HG02981 (cell line): ENCODE data around the gene CELF2.

ENCODE experiments used
- ATAC-seq: cut with Tn5 transposase; IDR thresholded peaks from one replicate; pipeline ENCODE4 v1.9.1; 2021; ENCODE audit warnings: mild to moderate bottlenecking, moderate library complexity; ENCODE audit not compliant: unreplicated experiment

CELF2 gene

DNA sequence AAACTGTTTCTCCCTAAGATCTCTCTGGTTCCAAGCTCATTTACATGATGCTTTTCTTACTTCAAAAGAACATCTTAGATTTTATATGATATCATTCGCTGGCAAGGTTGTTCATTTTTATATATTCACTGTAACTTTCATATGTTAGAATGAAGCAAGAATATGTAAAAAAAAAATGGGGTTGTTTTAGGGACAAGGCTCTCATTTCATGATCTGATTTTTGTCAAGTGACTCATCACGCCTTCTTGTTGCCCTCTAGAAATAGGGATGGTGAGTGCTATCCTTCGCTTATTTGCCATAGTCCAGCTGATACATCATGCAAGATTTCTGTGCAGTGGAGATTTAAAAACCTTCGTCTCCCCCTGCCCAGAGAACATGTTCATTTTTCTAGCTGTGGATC, 14.0 kb upstream of the CELF2 start:
- no peak for ATAC-seq

DNA sequence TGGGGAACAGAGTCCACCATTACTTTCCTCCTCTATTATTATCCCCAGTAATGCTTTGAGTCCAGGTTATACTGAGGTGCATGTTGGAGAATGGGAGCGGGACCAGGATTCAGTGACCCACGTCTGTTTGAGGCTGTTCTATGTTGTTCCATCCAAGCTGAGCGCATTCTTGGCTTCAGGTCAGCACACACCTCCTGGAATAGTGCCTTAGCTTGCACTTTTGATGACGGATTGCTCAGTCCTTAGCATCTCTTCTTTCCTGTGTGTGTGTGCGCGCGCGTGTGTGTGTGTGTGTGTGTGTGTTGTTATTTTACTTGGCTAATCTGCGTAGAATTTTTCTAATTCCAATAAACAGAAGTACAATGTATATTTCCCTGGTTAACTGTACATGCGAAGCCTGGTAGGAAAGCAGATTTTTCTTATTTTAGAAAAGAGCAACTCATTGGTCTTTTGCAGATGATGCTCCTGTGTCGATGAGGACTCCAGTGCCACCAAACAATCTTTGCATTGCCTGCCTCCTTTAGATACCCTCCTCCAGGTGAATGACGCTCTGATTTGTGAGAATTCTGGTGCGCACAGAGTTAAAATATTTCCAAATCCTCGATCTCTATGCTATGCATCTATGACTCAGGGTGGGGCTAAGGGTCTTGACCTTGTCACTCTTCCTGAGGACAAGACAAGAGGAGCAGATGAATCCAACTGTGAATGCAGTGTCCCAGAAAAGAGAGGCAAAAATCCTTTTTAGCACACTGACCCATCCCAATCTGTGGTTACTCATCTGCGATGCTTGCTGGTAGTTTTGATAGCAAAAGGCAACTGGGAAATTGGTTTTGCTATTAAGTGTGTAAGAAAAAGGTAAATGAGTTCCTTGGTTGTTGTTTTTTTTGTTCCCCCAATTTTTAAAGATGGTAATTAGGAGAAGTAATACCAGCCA, 13.3 kb upstream of the CELF2 start:
- ATAC-seq: no peak

DNA sequence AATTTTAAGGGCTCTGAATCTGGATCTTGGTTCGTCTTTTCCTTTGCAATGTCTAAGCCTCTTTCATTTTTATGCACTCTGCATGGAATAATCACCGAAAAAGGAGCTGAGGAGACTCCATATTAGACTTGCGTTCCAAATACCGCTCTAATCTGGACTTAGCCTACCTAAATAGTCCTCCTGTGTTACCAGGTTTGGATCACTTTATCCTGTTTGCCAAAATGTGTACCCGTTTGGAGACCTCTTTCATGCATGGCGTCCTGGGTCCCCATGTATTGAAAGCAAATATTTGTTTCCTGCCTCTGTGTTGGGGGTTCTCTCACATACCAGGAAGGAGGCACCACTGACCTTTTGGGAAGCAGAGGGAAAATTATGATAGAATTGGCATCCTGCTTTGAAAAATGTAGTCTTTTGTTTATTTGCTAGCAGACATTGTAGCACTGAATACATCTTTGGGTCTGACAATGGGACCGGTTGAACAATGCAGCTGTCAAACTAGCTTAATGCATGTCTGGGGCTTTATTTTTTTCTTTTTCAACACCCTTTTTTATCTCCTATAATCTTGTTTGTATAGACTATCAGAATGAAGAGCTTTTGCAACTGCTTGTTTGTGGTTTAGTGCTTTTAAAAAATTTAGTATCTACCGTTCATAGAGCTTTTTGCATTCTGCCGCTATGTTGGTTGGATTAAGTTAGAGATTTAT, 11.8 kb upstream of the CELF2 start:
- ATAC-seq: no peak

DNA sequence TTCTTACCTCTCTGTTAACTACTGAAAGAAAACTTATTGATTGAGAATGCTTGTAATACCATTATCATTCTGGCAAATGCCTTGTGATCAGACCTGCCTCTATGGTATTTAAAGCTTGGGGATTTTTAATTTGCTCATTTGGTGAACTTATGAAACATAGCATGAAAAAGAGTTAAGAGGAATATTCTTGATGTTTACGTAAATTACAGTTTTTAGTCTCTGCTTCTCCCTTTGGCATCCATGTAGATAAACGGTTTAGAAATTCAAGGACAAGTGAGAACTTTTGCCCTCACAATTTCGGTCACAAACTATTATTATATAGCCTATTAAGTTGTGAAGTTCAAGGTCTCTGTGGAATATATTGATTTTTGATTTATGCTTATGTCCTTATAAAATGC, 11.2 kb upstream of the CELF2 start:
- ATAC-seq: no peak

DNA sequence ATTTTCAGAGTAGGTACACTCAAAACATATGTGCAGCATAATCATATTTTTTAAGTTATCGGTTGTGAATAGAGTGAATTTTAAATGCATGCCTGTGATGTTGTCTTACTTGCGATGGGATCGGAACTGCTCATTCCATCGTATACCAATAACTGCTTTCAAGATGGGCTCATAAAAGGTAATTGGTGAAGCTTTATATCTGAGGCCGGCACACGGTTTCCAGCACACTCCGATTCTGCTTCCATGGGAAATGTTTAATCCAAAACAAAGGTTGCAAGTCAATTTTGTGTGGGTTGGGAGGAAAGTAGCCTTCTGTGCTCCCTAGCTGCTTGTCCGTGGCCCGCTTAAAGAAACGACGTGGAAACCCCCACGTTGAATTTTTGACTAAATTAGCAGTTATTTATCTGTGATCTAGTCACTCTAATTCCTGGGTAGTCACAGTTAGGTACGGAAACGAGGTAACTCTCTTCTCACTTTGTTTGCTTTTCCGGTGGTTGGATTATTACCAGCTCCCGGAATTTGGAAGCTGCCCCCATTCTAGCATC, 10.1 kb upstream of the CELF2 start:
- ATAC-seq: no peak

DNA sequence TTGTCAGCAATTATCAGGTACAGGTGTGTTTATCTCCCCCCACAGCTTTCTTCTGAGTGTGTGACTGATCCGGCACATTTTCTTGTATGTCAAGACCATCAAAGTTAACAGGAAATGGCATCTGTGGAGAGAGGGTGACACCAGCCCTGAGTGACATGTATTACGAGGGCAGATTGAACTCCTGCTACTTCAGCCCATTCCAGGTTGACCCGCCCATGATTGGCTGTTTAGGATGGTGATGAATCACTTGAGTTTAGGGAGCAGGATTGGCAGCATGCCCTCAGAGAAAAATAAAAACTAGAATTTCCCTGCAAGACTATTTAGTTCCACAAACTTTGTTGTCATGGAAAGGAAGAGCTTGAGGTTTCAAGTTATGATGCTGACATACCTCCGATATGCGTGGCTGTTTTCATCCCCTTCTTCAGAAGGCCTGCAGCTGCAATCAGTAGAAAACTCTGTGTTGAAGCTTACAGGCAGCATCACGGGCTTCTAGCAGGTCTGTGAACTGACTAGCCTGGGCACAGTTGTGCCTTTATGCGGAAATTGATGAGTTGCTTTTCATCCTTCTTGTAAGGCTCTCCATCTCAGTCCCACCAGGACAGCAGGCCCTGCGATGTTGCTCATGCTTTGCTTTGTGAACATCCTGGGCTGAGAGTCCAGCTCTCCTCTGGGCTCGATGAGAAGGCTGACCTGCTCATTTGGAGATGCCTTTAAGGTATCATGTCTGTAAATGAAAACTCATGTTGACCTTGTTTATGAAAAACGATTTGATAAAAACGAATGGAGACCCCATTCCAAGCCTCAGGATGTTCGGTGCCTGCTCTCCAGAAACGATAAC, 8.0 kb upstream of the CELF2 start:
- ATAC-seq: no peak

DNA sequence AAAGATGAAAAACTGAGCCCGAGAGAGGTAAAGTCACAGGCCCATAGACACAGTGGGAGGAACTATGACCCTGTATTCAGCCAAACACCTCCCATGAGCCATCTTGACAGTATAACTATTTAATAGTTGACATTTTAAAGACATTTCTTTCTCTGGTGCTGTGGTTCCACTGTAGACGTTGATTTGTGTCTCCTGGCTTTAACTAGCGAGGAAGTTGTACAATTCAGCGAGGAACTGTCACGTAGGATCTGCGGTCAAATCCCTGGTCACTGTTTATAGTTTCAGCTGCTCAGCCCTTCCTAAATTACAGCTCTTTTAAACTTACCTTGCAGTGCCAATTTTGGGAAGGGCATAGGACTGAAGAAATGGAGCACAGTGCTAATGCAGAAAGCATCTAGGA, 7.1 kb upstream of the CELF2 start:
- no peak for ATAC-seq

DNA sequence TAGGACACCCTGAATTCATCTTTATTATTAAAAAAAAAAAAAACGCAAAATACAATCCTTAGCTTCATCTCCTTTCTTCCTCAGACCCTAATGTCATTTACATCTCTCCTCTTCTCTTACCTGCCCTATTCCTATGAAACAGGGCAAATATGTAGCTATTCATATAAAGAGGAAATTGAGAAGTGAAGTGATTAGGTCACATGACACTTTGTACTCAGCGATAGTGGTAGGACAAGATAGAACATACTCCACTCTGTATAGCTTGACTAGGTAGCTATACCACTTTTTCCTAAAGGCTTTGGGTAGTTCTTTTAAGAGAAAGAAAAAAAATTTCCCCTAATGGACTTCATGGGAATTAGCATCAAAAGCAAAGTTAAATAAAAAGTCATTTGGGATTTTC, 6.2 kb upstream of the CELF2 start:
- ATAC-seq: no peak

DNA sequence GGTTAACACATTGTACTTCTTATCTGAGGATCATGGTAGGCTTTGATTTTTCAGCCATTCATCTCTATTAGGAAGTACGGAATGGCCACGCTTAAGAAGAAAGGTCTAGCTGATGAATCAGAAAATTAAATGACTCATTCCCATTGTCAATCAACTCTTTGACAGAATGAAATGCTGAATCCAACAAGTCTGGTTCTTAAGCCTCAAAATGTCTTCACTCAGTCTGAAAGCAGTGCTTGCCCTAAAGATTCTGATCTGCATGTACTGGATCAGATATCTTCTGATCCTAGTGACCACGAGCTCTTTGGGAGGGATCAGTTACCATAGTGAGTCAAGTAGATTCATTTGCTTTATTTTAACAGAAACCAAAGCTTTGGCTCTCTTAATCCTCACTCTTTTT, 5.7 kb upstream of the CELF2 start:
- no peak for ATAC-seq

DNA sequence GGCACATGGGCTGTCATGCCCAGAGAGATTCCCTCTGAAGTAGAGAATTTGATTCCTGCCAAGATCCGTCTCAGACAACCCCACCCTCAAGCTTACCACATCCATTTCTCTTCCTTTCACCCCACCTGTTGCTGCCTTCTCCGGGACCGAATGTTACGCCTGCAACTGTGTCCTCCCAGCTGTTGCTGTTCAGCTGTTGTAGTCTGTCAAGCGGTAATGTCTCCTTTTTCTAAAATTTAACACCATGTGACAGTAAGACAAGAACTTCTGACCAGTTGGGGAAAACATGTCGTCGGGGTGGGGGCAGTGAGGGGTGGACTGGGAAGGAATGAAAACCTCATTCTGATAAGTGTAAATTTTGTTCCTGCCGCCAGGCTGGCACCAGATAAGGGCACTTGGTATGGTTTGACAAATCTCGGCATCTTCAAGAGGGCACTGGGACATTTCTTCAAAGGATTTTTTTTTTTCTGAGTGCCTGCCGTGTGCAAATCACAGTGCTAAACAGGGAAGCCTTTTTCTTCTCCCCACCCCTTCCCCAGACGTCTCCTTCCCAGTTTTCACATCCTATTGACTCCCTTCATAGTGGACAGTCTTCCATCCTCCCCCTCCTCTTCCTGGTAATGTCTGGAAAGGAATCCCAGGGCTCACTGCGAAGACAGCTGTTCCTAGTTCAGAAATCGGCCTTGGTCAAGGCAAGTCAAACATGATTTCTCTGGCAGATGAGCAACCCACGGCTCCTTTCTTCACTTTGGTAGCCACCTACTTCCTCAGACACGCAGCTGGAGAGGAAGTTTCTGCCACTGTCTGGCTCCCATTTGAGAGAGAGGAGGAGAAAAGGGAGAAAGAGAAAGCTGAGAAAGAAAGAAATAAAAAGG, 5.0 kb upstream of the CELF2 start:
- no peak for ATAC-seq

DNA sequence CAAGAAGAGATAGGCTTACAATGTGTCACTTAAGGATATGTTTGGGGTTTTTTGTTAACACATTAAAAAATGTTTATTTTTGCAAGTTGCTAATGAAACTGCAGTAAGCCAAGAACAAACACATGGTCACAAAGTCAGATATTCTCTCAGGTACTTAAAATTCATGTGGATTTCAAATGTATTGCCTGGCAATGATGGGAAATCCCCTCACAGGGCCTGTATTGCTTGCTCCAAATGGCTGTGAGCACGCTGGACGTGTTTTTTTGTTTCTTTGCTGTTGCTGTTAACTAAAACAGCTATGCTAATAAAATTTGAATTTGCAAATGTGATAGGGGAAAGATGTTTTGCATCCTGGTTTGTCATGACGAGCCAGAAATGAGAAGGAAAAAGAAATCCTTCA, 3.8 kb upstream of the CELF2 start:
- ATAC-seq: no peak

DNA sequence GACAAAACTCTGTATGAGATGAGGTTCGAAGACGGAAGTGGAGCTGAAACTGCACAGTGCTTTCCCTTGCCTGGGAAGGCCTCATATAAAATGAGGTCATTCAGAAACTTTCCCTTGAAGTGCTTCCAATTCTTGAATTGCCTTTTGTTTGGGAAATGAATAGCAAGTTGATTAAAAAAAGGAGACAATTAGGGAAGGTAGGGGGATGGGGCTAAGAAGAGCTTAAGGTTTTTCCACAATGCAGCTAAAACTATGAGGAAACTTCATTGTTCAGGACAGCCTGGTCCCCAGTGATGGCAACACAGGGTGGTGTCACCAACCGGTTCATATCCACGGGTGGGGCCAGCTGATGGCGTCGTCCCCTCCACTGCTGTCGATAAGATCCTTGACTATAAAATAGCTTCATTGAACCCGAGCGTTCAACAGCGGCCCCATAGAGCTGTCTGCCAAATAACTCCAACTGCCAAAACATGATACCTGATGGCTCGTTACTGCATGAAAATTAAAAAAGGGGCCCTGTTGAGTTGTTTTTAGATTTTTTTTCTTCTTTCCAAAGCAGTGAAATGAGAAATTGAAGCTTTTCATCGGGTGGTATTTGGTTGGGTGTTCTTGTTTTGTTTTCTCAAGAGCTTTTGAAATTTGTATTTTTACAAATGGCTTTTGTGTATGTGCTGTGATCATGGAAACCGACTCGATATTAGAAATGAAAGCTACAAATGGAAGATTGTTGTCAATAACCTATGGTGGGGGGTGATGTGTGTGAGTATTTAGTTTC, 2.8 kb upstream of the CELF2 start:
- no peak for ATAC-seq

DNA sequence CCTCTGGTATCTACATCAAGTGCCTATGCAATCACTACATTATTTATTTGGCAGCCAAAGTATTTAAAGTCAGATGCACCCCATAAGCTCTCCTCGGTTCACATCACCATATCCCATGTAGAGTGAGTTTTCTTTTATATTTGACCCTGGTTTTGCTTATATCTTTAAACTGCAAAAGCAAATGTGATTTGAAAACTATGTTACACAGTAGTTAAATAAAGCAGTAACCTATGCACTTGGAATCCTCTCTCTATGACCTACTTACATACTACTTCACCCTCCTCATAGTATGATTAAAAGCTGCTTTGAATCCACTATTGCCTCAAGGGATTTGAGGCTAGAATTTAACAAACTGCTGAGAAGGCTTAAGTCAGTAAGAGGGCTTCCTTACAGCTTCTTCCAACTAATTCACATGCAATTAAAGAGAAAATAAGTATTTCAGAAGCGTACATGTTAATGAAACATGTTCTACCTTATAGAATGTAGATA, 2.2 kb upstream of the CELF2 start:
- ATAC-seq: no peak

DNA sequence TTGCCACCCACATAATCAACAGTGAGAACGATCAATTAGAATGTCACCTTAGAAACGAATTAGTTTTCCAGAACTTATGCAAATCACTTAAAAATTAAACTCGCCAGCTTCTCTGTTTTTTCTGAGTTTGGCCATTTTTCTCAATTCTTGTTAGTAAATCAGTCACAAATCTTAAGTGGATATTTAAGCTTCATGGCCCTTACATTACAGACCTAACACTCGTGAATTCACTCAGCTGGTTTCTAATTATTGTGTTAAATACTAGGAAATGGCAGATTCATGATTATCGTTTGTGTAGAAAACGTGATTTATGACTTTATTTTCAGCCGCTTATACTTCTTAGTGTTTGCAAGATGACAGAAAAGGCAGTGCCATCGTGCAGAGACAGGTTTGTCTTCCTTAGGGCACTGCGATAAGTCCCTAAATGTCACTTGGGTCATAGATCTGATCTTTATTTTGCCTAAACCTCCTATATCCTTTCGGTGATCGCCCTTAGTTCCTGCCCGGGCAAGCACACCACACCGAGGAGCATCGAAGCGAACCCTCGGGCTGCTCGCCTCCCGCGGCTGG, 587 bp upstream of the CELF2 start:
- ATAC-seq: peak; percentile 37

DNA sequence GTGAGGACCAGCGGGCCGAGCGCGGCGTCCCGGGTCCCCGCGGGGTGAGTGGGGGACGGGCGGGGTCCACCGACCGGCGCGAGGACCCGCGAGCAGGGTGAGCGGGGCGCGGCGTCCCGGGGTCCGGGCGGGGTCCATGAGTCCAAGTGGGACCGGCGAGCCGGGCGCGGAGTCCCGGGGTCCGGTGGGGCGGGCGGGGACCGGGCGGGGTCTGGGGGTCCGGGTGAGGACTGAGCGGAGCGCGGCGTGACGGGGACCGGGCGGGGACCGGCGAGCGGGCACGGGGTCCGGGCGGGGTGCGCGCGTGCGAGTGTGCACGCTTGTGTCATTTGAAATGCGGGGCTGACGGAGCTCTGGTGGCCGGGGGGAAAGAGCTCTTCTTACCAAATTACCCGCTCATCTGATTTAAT, 765 bp downstream of the CELF2 start:
- no peak for ATAC-seq

DNA sequence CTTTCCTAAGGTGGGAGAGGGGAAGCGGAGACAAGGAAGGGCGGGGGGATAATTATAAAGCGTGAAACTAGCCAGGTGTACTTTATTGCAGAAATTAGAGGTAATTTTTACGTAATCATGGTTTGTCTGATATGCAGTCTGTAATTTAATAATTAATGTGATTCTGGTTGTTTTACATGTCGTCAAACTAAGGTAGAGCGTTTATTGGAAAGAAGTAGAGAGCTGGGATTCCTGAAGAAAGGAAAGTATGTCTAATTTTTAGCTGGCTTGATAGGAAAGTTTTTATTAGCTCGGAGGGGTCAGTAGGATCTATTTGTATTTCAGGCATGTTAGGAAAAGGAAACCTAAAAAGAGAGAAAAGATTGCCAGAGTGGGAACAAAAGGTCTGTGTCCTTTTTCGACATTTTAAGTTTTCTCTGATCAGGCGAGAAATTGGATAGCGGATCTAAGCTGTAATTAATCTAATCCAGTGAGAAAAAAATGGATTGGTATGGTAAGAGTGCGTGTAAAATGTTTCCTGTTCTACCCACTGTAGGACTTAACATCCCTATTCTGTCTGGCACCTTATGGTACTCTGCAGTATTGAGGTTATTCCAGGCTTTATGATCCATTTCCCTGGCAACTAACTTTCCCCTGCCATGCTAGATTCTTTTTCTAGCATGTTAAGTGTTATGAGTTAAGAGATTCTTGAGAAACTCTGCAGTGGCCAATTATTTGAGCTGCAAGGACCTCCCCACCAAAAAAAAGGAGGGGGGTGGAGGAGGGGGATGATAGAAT, 1.4 kb downstream of the CELF2 start:
- no peak for ATAC-seq

DNA sequence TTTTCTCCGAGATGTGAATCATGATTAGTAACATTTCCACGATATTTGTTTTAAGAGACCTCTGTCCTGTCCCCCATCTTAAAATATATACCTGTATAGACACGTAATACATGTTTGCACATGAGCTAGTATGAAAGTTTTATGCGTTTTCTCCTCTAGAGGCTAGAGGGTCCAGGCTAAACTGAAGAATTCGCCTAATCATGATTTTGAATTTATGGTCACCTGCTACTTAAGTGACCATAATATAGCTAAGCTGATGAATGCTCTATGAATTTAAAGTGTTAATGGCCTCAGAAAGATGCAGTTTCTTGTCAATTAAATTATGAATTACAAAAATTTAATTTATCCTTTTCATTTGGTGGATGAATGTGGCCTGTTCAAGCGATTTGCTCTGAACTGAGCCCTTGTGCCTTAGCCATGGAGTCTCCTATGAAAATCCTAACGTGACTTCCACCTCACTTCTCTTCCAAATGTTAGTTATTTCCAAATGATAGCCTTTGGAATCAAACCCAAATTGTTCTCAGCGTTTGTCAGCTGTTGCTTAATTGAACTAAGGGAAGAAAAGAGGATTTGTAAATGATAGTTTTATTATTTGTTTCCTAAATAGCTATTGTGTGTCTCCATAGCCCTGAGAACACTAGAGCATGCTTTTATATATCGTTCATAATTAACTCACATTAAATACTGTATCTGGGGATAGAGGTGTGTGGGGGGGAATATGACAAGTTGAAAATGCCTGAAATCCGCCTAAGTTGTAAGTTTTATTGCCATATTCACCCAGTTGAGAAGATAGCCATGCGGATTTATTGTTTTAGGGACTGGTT, 2.3 kb downstream of the CELF2 start:
- no peak for ATAC-seq
